Neutrophil (primary cell): ENCODE data around the gene PNPLA5.

Experiments
- H3K27ac ChIP-seq: fragments of 200-600 bp; sonication (generic); 2 replicates; pipeline ENCODE4 v1.5.1; 2016; ENCODE audit warnings: mild to moderate bottlenecking, moderate library complexity
- H3K27me3 ChIP-seq: fragments of 200-600 bp; sonication (generic); 2 replicates; pipeline ENCODE4 v1.6.0; 2016; ENCODE audit warnings: mild to moderate bottlenecking
- H3K36me3 ChIP-seq: fragments of 200-600 bp; sonication (generic); 2 replicates; pipeline ENCODE4 v1.5.1; 2017
- H3K4me1 ChIP-seq, 2 experiments: fragments of 200-600 bp in 1 of 2; sonication (generic) in 1 of 2; 1 replicate in 1 of 2; 2 replicates in 1 of 2; pipeline versions ENCODE4 v1.5.1 to v1.6.1; 2013 to 2016; ENCODE audit warnings: low read depth in 1 of 2, low read length in 1 of 2, mild to moderate bottlenecking in 1 of 2, moderate library complexity in 1 of 2; ENCODE audit not compliant: control insufficient read depth in 1 of 2, insufficient read depth in 1 of 2
- H3K4me3 ChIP-seq, 2 experiments: fragments of 200-600 bp in 1 of 2; sonication (generic) in 1 of 2; 1 replicate in 1 of 2; 2 replicates in 1 of 2; pipeline ENCODE4 v1.5.1; 2013 to 2016; ENCODE audit warnings: low read depth in 1 of 2, low read length in 1 of 2, mild to moderate bottlenecking in 1 of 2, moderate library complexity in 1 of 2
- H3K9me3 ChIP-seq: fragments of 200-600 bp; sonication (generic); 2 replicates; pipeline ENCODE4 v1.5.1; 2016
- TF ChIP-seq, protein P1 (sequence below): fragments of 200-600 bp; sonication (generic); IDR thresholded peaks from 2 replicates; pipeline ENCODE4 v1.5.1; 2016; ENCODE audit warnings: antibody characterized with exemption

Gene PNPLA5

DNA sequence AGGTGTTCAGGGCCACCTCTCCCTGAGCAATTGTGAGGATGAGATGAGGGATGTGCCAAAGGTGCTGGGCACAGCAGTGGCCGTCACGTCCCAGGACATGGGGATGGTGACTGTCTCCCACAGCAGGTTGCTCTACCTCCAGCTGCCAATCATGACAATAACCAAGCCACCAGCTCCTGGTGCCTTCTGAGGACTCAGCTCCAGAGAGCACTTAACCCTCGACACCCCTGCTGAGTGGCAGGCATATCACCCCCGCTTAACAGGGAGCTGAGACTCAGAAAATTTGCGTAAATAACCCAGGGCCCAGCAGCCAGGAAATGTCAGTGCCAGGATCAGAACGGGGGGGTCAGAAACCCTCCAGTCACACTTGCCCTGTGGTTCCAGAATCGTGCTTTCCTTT is 8.4 kb upstream of the PNPLA5 start:
- Histone ChIP-seq H3K9me3 (no peaks in the 10 kb centered on the region), H3K27me3 (peaks cover 32% of the 10 kb centered on the region), H3K36me3 (no peaks in the 10 kb centered on the region), H3K4me1 (no peaks in the 10 kb centered on the region), H3K27ac (no peak overlapping the region), H3K4me3 (no peak overlapping the region)
- TF ChIP-seq, protein P1, sequence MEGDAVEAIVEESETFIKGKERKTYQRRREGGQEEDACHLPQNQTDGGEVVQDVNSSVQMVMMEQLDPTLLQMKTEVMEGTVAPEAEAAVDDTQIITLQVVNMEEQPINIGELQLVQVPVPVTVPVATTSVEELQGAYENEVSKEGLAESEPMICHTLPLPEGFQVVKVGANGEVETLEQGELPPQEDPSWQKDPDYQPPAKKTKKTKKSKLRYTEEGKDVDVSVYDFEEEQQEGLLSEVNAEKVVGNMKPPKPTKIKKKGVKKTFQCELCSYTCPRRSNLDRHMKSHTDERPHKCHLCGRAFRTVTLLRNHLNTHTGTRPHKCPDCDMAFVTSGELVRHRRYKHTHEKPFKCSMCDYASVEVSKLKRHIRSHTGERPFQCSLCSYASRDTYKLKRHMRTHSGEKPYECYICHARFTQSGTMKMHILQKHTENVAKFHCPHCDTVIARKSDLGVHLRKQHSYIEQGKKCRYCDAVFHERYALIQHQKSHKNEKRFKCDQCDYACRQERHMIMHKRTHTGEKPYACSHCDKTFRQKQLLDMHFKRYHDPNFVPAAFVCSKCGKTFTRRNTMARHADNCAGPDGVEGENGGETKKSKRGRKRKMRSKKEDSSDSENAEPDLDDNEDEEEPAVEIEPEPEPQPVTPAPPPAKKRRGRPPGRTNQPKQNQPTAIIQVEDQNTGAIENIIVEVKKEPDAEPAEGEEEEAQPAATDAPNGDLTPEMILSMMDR, result no peak

DNA sequence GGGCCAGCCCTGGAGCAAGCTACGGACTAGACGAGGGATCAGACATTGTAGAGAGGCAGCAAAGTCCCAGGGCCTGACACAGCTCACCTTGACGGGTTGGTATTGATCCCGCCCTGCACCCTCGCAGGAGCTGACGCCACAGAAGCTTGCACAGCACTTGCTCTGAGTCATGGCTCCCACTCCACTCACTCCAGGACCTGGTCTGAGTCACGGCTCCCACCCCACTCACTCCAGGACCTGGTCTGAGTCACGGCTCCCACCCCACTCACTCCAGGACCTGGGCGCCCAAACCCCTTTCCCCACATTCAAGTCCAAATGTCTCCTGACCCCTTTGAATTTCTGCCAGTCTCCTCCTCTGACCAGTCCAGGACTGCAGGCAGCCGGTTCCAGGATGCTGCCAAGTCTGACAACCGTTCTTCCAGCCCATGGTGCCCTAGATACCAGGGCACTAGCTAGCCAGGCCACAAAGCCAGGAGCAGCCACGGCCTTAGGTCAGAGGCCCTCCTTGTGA is 6.0 kb upstream of the PNPLA5 start:
- Histone ChIP-seq H3K4me3 (no peak overlapping the region), H3K9me3 (no peaks in the 10 kb centered on the region), H3K36me3 (no peaks in the 10 kb centered on the region), H3K27me3 (peaks cover 46% of the 10 kb centered on the region), H3K27ac (no peak overlapping the region), H3K4me1 (no peaks in the 10 kb centered on the region)
- TF ChIP-seq, protein P1, result no peak

DNA sequence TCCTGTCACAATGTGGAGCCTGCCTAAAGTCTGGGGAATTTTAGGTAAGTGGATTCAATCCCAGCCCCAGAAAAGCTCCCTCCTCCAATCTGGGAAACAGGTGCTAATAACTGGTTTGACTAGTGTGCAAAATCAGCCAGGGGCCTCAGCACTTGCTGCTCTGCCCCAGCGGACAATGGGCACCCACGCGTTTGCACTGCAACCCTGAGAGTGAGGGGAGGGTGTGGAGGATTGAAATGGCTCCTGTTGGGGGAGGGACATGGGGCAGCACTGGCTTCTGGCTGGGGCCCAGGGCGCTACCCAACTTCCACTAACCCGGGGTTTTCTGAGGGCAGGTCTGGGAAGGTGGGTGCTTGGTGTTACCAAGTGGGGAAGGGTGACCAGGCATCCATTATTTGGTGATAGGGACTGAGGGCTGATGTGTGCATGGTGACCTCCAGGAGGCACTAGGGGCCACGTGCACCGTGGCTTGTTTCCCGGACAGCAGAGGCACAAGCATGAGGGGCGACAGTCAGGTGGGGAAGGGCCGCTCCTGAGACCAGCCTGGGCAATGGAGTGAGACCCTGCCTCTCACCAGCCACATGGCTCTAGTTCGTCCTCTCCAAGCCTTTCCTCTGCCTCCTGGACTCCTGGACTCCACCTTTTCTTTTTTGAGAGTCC is 4.3 kb upstream of the PNPLA5 start:
- Histone ChIP-seq H3K27ac (no peak overlapping the region), H3K27me3 (peaks cover 55% of the 10 kb centered on the region), H3K4me3 (no peak overlapping the region), H3K4me1 (no peaks in the 10 kb centered on the region), H3K9me3 (no peaks in the 10 kb centered on the region), H3K36me3 (no peaks in the 10 kb centered on the region)
- TF ChIP-seq, protein P1, result no peak

DNA sequence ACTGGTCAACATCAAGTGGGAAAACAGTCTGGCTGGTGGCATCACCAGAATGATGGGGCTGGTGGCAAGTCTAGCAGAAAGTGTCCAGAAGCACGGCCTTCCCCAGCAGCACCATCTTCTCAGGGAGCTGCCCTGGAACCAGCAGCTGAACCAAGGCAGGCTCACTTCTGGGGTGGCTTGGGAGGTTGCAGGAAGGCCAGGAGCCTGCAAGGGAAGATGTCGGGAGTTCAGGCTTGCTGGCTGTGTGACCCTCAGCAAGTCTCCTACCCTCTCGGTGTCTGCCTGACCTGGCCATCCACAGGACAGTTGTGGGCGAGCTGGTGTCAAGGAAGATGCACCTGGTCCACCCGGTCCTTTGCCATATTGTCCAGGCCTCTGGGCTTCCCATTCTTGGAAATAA is 2.3 kb upstream of the PNPLA5 start:
- no peaks in the 10 kb centered on the region for H3K4me1 ChIP-seq
- H3K9me3 ChIP-seq, result no peaks in the 10 kb centered on the region
- no peak overlapping the region for H3K4me3 ChIP-seq
- H3K36me3 ChIP-seq, result no peaks in the 10 kb centered on the region
- TF ChIP-seq, protein P1, result no peak
- peaks cover 72% of the 10 kb centered on the region for H3K27me3 ChIP-seq
- no peak overlapping the region for H3K27ac ChIP-seq

DNA sequence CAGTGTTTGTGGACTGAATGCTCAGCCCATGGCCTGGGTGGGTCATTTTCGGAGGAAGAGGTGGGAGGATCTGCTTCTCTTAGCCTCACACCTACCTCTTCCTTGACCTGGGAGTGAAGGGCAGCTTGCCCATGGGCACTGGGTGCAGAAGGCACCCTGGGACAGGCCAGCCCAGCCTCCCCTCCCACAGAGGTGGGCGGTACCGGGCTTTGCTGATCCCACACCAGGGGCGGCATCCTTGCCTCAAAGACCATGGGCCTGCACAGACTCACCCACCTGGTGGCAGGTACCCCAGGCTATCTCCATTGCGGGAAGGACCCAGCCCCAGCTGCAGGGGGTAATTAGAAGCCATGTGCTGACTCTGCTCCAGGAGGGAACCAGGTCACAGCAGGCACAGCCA is 1.5 kb upstream of the PNPLA5 start:
- peaks cover 75% of the 10 kb centered on the region for H3K27me3 ChIP-seq
- H3K4me3 ChIP-seq, result no peak overlapping the region
- H3K36me3 ChIP-seq, result no peaks in the 10 kb centered on the region
- TF ChIP-seq, protein P1, result no peak
- no peak overlapping the region for H3K27ac ChIP-seq
- H3K9me3 ChIP-seq, result no peaks in the 10 kb centered on the region
- H3K4me1 ChIP-seq, result no peaks in the 10 kb centered on the region
